ENCODE data around the gene CBX2.

CBX2 gene

DNA sequence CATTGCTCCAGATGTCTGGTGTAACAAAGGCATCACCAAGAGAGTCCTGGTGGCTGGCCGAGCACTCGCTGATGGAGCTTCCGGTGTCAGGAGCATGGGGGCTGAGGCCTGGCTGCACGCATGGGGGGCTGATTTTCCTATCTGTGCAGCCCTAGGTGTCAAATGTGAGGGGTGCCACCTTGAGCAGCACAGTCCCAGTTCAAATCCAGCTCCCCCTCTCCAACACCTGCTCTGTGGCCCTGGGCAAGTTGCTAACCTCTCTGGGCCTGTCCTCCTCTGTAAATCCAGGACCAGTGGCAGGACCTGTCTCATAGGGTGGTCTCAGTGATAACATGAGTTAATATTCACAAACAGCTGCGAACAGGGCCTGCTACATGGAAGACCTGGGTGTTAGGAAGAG is 34.3 kb upstream of the CBX2 start:
- Histone ChIP-seq H3K79me2 (ENCODE audit: control insufficient read depth, low read length) (no peaks in the 10 kb centered on the region), H3K36me3 (ENCODE audit: control insufficient read depth, low read length) (no peaks in the 10 kb centered on the region), H3K4me3 (ENCODE audit: low read length) (no peak overlapping the region), H3K4me1 (ENCODE audit: control insufficient read depth, low read length) (peaks cover 3% of the 10 kb centered on the region), H3K27ac (ENCODE audit: low read depth, low read length) (no peak overlapping the region), H4K20me1 (ENCODE audit: control insufficient read depth, insufficient read depth, low read depth, low read length) (no peaks in the 10 kb centered on the region), H3K9me2 (replicated peaks; ENCODE audit: control insufficient read depth, low read length) (no peaks in the 10 kb centered on the region), H3K9me3 (ENCODE audit: control insufficient read depth, insufficient read depth, low read length) (no peaks in the 10 kb centered on the region), H3K27me3 (ENCODE audit: control insufficient read depth, low read length) (peaks cover 10% of the 10 kb centered on the region), H3F3A (ENCODE audit: control insufficient read depth, insufficient read depth) (no peaks in the 10 kb centered on the region), H3K4me2 (ENCODE audit: low read length) (no peak overlapping the region)
- TF ChIP-seq EZH2phosphoT487 (IDR thresholded peaks at IDR 0.05; ENCODE audit: borderline replicate concordance, low read length) = no peak
- TF ChIP-seq, protein P1, sequence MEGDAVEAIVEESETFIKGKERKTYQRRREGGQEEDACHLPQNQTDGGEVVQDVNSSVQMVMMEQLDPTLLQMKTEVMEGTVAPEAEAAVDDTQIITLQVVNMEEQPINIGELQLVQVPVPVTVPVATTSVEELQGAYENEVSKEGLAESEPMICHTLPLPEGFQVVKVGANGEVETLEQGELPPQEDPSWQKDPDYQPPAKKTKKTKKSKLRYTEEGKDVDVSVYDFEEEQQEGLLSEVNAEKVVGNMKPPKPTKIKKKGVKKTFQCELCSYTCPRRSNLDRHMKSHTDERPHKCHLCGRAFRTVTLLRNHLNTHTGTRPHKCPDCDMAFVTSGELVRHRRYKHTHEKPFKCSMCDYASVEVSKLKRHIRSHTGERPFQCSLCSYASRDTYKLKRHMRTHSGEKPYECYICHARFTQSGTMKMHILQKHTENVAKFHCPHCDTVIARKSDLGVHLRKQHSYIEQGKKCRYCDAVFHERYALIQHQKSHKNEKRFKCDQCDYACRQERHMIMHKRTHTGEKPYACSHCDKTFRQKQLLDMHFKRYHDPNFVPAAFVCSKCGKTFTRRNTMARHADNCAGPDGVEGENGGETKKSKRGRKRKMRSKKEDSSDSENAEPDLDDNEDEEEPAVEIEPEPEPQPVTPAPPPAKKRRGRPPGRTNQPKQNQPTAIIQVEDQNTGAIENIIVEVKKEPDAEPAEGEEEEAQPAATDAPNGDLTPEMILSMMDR (IDR thresholded peaks at IDR 0.05; ENCODE audit: low read depth, low read length, poor library complexity, severe bottlenecking) = no peak

DNA sequence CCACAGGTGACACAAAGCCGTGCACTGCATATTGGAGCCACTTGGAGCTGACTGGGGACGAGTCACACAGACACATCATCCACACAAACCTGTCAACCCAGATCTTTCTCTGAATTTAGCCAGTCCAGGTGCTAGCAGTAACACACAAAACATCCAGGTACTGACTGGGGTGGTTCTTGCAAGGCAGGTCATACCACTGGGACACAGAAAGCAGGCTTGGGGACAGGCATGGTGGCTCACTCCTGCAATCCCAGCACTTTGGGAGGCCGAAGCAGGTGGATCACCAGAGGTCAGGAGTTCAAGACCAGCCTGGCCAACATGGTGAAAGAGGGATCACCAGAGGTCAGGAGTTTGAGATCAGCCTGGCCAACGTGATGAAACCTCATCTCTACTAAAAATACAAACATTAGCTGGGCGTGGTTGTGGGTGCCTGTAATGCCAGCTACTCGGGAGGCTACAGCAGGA is 32.3 kb upstream of the CBX2 start:
- Histone ChIP-seq H4K20me1 (ENCODE audit: control insufficient read depth, insufficient read depth, low read depth, low read length) (no peaks in the 10 kb centered on the region), H3K9me3 (ENCODE audit: control insufficient read depth, insufficient read depth, low read length) (no peaks in the 10 kb centered on the region), H3K27me3 (ENCODE audit: control insufficient read depth, low read length) (peaks cover 5% of the 10 kb centered on the region), H3K4me3 (ENCODE audit: low read length) (no peak overlapping the region), H3K4me2 (ENCODE audit: low read length) (no peak overlapping the region), H3K36me3 (ENCODE audit: control insufficient read depth, low read length) (no peaks in the 10 kb centered on the region), H3K27ac (ENCODE audit: low read depth, low read length) (no peak overlapping the region), H3K9me2 (replicated peaks; ENCODE audit: control insufficient read depth, low read length) (no peaks in the 10 kb centered on the region), H3K4me1 (ENCODE audit: control insufficient read depth, low read length) (peaks cover 3% of the 10 kb centered on the region), H3K79me2 (ENCODE audit: control insufficient read depth, low read length) (no peaks in the 10 kb centered on the region), H3F3A (ENCODE audit: control insufficient read depth, insufficient read depth) (peaks cover 7% of the 10 kb centered on the region; the same call in 1 of the 2 replicates)
- TF ChIP-seq, protein P1 (IDR thresholded peaks at IDR 0.05; ENCODE audit: low read depth, low read length, poor library complexity, severe bottlenecking) = no peak
- no peak for TF ChIP-seq EZH2phosphoT487 (IDR thresholded peaks at IDR 0.05; ENCODE audit: borderline replicate concordance, low read length)

DNA sequence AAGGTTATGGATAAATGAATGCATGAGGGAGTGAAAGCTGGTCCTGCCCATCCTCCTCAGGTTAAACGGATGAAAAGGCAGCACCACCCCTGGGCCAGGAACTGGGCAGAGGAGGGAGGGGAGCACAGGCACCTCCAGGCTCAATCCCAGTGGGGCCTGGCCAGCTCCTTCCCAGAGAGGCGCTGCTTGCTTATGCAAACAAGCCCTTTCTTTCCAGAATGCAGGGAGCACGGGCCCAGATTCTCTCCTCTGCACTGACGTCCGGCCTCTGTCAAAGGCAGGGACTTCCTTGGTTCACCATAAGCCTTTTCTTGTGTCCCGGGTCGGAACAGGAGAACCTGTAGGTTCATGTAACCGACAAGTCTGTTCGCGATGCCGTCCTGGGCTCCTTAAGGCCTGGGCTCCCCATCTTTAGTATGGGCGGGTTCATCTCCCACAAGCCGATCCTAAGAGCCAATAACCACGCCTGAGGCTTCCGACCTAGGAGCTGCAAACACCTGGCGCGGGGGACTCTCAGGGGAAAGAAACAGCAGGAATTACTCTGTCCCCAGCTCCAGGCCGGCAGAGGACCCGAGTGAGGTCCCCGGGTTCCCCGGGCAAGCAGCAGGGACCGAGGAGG is 30.9 kb upstream of the CBX2 start:
- Histone ChIP-seq H3K4me3 (ENCODE audit: low read length) (no peak overlapping the region), H3F3A (ENCODE audit: control insufficient read depth, insufficient read depth) (peaks cover 7% of the 10 kb centered on the region; the same call in 1 of the 2 replicates), H3K9me2 (replicated peaks; ENCODE audit: control insufficient read depth, low read length) (no peaks in the 10 kb centered on the region), H3K36me3 (ENCODE audit: control insufficient read depth, low read length) (no peaks in the 10 kb centered on the region), H3K9me3 (ENCODE audit: control insufficient read depth, insufficient read depth, low read length) (no peaks in the 10 kb centered on the region), H3K79me2 (ENCODE audit: control insufficient read depth, low read length) (no peaks in the 10 kb centered on the region), H3K4me2 (ENCODE audit: low read length) (no peak overlapping the region), H4K20me1 (ENCODE audit: control insufficient read depth, insufficient read depth, low read depth, low read length) (no peaks in the 10 kb centered on the region), H3K4me1 (ENCODE audit: control insufficient read depth, low read length) (peaks cover 2% of the 10 kb centered on the region), H3K27me3 (ENCODE audit: control insufficient read depth, low read length) (peaks cover 11% of the 10 kb centered on the region), H3K27ac (ENCODE audit: low read depth, low read length) (no peak overlapping the region)
- TF ChIP-seq, protein P1 (IDR thresholded peaks at IDR 0.05; ENCODE audit: low read depth, low read length, poor library complexity, severe bottlenecking) = no peak
- no peak for TF ChIP-seq EZH2phosphoT487 (IDR thresholded peaks at IDR 0.05; ENCODE audit: borderline replicate concordance, low read length)

Data from DOHH2 (cell line).